ENCODE data around the gene LHX2. TPM values are rescaled to one million over a fixed set of nuclear protein-coding genes. Genes with fewer than 3 reads are reported as not detected.

Gene LHX2
- total RNA-seq, 3 donors from 2014 or later = not detected

DNA sequence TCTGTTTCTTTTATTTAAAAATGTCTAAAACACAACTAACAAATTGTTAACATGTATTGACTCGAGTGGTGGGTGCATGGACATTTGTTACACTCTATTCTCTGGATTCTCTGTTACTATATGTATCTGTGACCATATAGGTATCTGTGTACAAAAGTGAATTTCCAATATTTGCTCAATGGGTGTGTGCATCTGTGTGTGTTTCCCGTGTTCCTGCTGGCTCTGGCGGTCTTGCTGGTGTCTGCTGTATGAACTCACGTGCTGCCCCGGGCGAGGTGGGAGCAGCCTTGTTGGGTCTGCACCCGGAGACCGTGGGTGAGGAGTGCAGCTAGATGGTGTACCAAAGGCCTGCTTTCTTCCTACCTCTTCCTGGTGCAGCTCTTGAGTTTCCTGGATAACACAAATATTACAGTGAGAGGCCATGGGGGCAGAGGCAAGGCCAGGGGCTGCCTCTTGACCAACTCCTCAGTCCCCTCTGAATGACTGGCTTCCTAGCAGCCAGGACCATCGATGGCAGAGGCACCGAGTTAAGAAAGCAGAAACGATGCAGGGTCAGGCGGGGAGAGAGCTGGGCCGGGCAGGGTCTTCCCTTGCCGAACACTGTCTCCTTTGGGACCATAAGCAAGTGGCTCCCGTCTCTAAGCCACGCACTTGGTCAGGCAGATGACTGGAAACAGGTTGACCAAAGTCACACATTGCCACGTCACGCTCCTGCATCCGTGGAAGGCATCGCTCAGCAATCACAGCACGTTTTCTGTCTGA lies 49.5 kb downstream of the LHX2 start:
- TF ChIP-seq CTCF (IDR thresholded peaks at IDR 0.05) = no peak
- ATAC-seq = peak; percentile 51
- H3K36me3 ChIP-seq (ENCODE audit: low read depth) = no peaks in the 10 kb centered on the region
- DNase-seq = no peak
- intact Hi-C loops (cut with DNase I, micrococcal nuclease) = no loop called here
- H3K4me1 ChIP-seq (ENCODE audit: low read depth) = no peaks in the 10 kb centered on the region
- H3K4me3 ChIP-seq = no peak overlapping the region
- no peaks in the 10 kb centered on the region for H3K9me3 ChIP-seq

DNA sequence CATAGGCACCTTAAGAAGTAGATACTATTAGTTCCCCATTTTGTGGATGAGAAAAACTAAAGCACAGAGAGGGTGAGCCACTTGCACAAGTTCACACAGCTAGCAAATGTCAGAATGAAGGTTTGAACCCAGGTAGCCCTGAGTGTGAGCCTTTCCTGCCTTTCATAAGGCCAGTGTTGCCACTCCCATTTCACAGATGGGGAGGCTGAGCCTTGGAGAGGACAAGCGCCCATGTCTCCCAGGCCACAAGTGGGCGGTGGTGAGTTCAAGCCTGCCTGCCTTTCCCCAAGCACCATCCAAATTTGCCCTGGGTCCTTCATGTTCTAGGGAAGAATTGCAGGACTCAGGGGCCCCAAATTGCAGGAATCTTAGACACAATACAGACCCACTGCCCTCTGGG lies 50.6 kb downstream of the LHX2 start:
- Histone ChIP-seq H3K36me3 (ENCODE audit: low read depth) (no peaks in the 10 kb centered on the region), H3K4me1 (ENCODE audit: low read depth) (no peaks in the 10 kb centered on the region), H3K9me3 (no peaks in the 10 kb centered on the region), H3K4me3 (no peak overlapping the region)
- no peak for TF ChIP-seq CTCF (IDR thresholded peaks at IDR 0.05)
- intact Hi-C loops (cut with DNase I, micrococcal nuclease) = no loop called here
- no peak for DNase-seq
- ATAC-seq = no peak

DNA sequence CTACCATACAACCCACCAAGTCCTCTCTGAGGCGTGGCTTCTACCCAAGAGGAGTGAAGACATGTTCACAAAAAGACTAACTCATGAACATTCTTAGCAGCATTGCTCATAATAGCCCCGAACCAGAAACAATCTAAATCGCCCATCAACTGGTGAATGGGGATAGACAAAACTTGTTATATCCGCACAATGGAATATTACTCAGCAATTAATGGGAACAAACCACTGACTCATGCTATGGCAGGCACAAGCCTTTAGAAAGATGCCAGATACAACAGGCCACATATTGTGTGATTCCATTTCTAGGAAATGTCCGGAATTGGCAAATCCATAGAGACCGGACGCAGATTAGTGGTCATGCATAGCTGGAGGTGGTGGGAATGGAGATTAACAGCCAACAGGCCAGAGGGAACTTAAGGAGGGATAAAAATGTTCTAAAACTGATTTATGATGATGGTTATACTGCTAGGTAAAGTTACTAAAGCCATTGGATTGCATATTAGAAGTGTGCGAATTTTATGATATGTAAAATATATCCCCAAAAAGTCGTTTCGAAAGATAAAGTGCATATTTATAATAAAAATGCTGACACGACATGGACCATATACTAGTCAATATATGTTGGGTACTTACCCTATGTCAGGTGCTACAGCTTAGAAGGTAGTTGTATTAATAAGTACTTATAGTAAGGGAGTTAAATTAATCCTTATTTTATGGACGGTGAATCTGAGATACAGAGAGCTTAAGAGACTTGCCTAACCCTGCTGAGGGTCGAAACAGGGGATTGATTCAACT lies 55.4 kb downstream of the LHX2 start:
- H3K4me3 ChIP-seq = no peak overlapping the region
- TF ChIP-seq CTCF (IDR thresholded peaks at IDR 0.05) = no peak
- no peaks in the 10 kb centered on the region for H3K4me1 ChIP-seq (ENCODE audit: low read depth)
- no peak for DNase-seq
- no peaks in the 10 kb centered on the region for H3K36me3 ChIP-seq (ENCODE audit: low read depth)
- ATAC-seq = no peak
- H3K9me3 ChIP-seq = no peaks in the 10 kb centered on the region
- intact Hi-C loops (cut with DNase I, micrococcal nuclease) = no loop called here

GRCh38 chr9:124068251-124068650 lies 56.7 kb downstream of the LHX2 start:
- no peak for ATAC-seq
- TF ChIP-seq CTCF (IDR thresholded peaks at IDR 0.05) = no peak
- Histone ChIP-seq H3K9me3 (no peaks in the 10 kb centered on the region), H3K4me3 (no peak overlapping the region), H3K36me3 (ENCODE audit: low read depth) (no peaks in the 10 kb centered on the region), H3K4me1 (ENCODE audit: low read depth) (no peaks in the 10 kb centered on the region)
- intact Hi-C loops (cut with DNase I, micrococcal nuclease) = no loop called here
- DNase-seq = no peak

- intact Hi-C loops (cut with DNase I, micrococcal nuclease) = no loop called here
- no peak for TF ChIP-seq CTCF (IDR thresholded peaks at IDR 0.05)
- DNase-seq = no peak
- Histone ChIP-seq H3K36me3 (ENCODE audit: low read depth) (no peaks in the 10 kb centered on the region), H3K9me3 (no peaks in the 10 kb centered on the region), H3K4me3 (no peak overlapping the region), H3K4me1 (ENCODE audit: low read depth) (no peaks in the 10 kb centered on the region)
- no peak for ATAC-seq
Observed at GRCh38 chr9:124074746-124075145, 63.2 kb downstream of the LHX2 start.

Data from mucosa of descending colon (tissue), 3 donors.